HepG2 (cell line): ENCODE results near the gene PSMD3. TPM values are rescaled to one million over a fixed set of nuclear protein-coding genes. Genes with fewer than 3 reads are reported as not detected.

ENCODE experiments used
- FOSL1 ChIP-seq: sonication (generic); formaldehyde crosslinking; IDR thresholded peaks from 2 replicates; pipeline ENCODE4 v1.9.0; 2021; ENCODE audit warnings: missing genetic modification reagents, borderline replicate concordance
- MAF1 ChIP-seq: sonication (generic); formaldehyde crosslinking; IDR thresholded peaks from 2 replicates; pipeline ENCODE4 v1.5.0; 2020; ENCODE audit warnings: missing genetic modification reagents, borderline replicate concordance
- MAFK ChIP-seq, 2 experiments: IDR thresholded peaks in 1 of 2; conservative IDR thresholded peaks in 1 of 2; 2 replicates each; pipeline ENCODE4 v1.6.1; 2011; ENCODE audit warnings: improper control_type of control experiment in 2 of 2, low read length in 2 of 2
- NBN ChIP-seq: fragments of 450-650 bp; conservative IDR thresholded peaks from 2 replicates; pipeline ENCODE4 v1.6.1; 2017
- SMAD3 ChIP-seq: sonication (generic); formaldehyde crosslinking; IDR thresholded peaks from 2 replicates; pipeline ENCODE4 v1.4.0; 2020; ENCODE audit warnings: missing genetic modification reagents
- SP2 ChIP-seq: sonication (generic); formaldehyde crosslinking; IDR thresholded peaks from 2 replicates; pipeline ENCODE4 v1.5.1; 2020; ENCODE audit warnings: mild to moderate bottlenecking, missing genetic modification reagents
- THAP8 ChIP-seq: sonication (generic); formaldehyde crosslinking; IDR thresholded peaks from 2 replicates; pipeline ENCODE4 v1.5.1; 2020; ENCODE audit warnings: missing genetic modification reagents, mild to moderate bottlenecking, borderline replicate concordance
- ZFP41 ChIP-seq: sonication (generic); formaldehyde crosslinking; IDR thresholded peaks from 2 replicates; pipeline ENCODE4 v1.4.0; 2020; ENCODE audit warnings: mild to moderate bottlenecking, missing genetic modification reagents, borderline replicate concordance
- ZFP91 ChIP-seq: sonication (generic); formaldehyde crosslinking; IDR thresholded peaks from 2 replicates; pipeline ENCODE4 v1.9.0; 2022; ENCODE audit warnings: missing genetic modification reagents, mild to moderate bottlenecking, borderline replicate concordance
- ZFX ChIP-seq: sonication (generic); formaldehyde crosslinking; IDR thresholded peaks from 2 replicates; pipeline ENCODE4 v1.4.0; 2020; ENCODE audit warnings: mild to moderate bottlenecking, low read depth, missing genetic modification reagents, moderate library complexity
- ZFYVE20 ChIP-seq: sonication (generic); formaldehyde crosslinking; IDR thresholded peaks from 2 replicates; pipeline ENCODE4 v1.8.0; 2023; ENCODE audit warnings: low read depth, mild to moderate bottlenecking, moderate library complexity, missing genetic modification reagents, borderline replicate concordance
- ZNF235 ChIP-seq: sonication (generic); formaldehyde crosslinking; IDR thresholded peaks from 2 replicates; pipeline ENCODE4 v1.8.1; 2023; ENCODE audit warnings: mild to moderate bottlenecking, missing genetic modification reagents, borderline replicate concordance
- ZNF350 ChIP-seq: sonication (generic); formaldehyde crosslinking; IDR thresholded peaks from 2 replicates; pipeline ENCODE4 v1.4.0; 2020; ENCODE audit warnings: mild to moderate bottlenecking, low read depth, missing genetic modification reagents, borderline replicate concordance
- polyA plus RNA-seq, 8 experiments: library from polyadenylated mRNA; depleted of rRNA in 3 of 8; stranded (reverse) in 7 of 8; unstranded in 1 of 8; fragments of >200 nt; fragmentation: Illumina TruSeq in 4 of 8; extraction: Trizol in 4 of 8; gene quantifications; 2 replicates each; pipeline versions ENCODE4 v1.2.1 to v1.2.3, GENCODE V29; 2011 to 2016; ENCODE audit warnings: low read depth in 4 of 8, missing spikeins in 1 of 8, mixed read lengths in 1 of 8; ENCODE audit not compliant: insufficient read depth in 1 of 8
- total RNA-seq, 5 experiments: library from RNA; depleted of rRNA; stranded (reverse); fragments of >200 nt; fragmentation: Illumina TruSeq; extraction: Trizol; gene quantifications; 2 replicates each; pipeline ENCODE4 v1.2.3, GENCODE V29; 2016; ENCODE audit warnings: low read depth in 1 of 5
- TF ChIP-seq, protein P1 (sequence below): sonication (generic); formaldehyde crosslinking; IDR thresholded peaks from 2 replicates; pipeline ENCODE4 v1.4.0; 2020; ENCODE audit warnings: missing genetic modification reagents
- TF ChIP-seq, protein P2 (sequence below): sonication (generic); formaldehyde crosslinking; IDR thresholded peaks from 2 replicates; pipeline ENCODE4 v1.8.0; 2022; ENCODE audit warnings: mild to moderate bottlenecking, missing genetic modification reagents
- TF ChIP-seq, protein P3 (sequence below): sonication (generic); formaldehyde crosslinking; conservative IDR thresholded peaks from 2 replicates; pipeline ENCODE4 v1.4.0; 2020; ENCODE audit warnings: missing genetic modification reagents
- TF ChIP-seq, protein P4 (sequence below): sonication (generic); formaldehyde crosslinking; IDR thresholded peaks from 2 replicates; pipeline ENCODE4 v1.8.1; 2023; ENCODE audit warnings: missing genetic modification reagents, inconsistent platforms, borderline replicate concordance

Gene PSMD3
- total and polyA plus RNA-seq, 2 of the 13 experiments (the other 11 are each of a cell fraction or from before 2014, with no cell fraction given): 97.4 to 146 TPM

- TF ChIP-seq ZFP91 (CRISPR knock-in tag) (0 out of 2 replicates have a peak, but pooled peaks have one; percentile 56), MAF1 (CRISPR knock-in tag) (no peak), MAFK (conservative IDR thresholded peaks at IDR 0.05 in 1 of 2, IDR thresholded peaks at IDR 0.05 in 1 of 2; ENCODE audit: low read length in 2 of 2) (peak; percentile 81 to 88), SP2 (no peak), ZNF350 (CRISPR knock-in tag) (peak; percentile 45; the same call in 1 of the 2 replicates), ZFP41 (CRISPR knock-in tag) (0 out of 2 replicates have a peak, but pooled peaks have one; percentile 60), ZFX (CRISPR knock-in tag) (no peak), ZNF235 (CRISPR knock-in tag) (0 out of 2 replicates have a peak, but pooled peaks have one; percentile 8), NBN (no peak), SMAD3 (CRISPR knock-in tag) (no peak), THAP8 (CRISPR knock-in tag) (no peak), ZFYVE20 (CRISPR knock-in tag) (no peak), FOSL1 (CRISPR knock-in tag) (no peak)
- TF ChIP-seq, protein P1, sequence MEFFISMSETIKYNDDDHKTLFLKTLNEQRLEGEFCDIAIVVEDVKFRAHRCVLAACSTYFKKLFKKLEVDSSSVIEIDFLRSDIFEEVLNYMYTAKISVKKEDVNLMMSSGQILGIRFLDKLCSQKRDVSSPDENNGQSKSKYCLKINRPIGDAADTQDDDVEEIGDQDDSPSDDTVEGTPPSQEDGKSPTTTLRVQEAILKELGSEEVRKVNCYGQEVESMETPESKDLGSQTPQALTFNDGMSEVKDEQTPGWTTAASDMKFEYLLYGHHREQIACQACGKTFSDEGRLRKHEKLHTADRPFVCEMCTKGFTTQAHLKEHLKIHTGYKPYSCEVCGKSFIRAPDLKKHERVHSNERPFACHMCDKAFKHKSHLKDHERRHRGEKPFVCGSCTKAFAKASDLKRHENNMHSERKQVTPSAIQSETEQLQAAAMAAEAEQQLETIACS (CRISPR knock-in tag): no peak
- TF ChIP-seq, protein P2, sequence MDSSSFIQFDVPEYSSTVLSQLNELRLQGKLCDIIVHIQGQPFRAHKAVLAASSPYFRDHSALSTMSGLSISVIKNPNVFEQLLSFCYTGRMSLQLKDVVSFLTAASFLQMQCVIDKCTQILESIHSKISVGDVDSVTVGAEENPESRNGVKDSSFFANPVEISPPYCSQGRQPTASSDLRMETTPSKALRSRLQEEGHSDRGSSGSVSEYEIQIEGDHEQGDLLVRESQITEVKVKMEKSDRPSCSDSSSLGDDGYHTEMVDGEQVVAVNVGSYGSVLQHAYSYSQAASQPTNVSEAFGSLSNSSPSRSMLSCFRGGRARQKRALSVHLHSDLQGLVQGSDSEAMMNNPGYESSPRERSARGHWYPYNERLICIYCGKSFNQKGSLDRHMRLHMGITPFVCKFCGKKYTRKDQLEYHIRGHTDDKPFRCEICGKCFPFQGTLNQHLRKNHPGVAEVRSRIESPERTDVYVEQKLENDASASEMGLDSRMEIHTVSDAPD: no peak
- TF ChIP-seq, protein P3, sequence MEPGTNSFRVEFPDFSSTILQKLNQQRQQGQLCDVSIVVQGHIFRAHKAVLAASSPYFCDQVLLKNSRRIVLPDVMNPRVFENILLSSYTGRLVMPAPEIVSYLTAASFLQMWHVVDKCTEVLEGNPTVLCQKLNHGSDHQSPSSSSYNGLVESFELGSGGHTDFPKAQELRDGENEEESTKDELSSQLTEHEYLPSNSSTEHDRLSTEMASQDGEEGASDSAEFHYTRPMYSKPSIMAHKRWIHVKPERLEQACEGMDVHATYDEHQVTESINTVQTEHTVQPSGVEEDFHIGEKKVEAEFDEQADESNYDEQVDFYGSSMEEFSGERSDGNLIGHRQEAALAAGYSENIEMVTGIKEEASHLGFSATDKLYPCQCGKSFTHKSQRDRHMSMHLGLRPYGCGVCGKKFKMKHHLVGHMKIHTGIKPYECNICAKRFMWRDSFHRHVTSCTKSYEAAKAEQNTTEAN (CRISPR knock-in tag): no peak
- TF ChIP-seq, protein P4, sequence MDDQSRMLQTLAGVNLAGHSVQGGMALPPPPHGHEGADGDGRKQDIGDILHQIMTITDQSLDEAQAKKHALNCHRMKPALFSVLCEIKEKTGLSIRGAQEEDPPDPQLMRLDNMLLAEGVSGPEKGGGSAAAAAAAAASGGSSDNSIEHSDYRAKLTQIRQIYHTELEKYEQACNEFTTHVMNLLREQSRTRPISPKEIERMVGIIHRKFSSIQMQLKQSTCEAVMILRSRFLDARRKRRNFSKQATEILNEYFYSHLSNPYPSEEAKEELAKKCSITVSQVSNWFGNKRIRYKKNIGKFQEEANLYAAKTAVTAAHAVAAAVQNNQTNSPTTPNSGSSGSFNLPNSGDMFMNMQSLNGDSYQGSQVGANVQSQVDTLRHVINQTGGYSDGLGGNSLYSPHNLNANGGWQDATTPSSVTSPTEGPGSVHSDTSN (CRISPR knock-in tag): no peak
Measured at GRCh38 chr17:39951924-39952679, 28.5 kb upstream of the PSMD3 start (continued).
